ENCODE data around the gene ADGRV1.

The ADGRV1 gene

GRCh38 chr5:91150234-91150633, 591.6 kb downstream of the ADGRV1 start:
- peaks cover 20% of the 10 kb centered on the region for H3K9me3 ChIP-seq
- no peaks in the 10 kb centered on the region for H4K20me1 ChIP-seq
- H3K36me3 ChIP-seq, result peaks cover 4% of the 10 kb centered on the region; the same call in 1 of the 2 replicates
- no peak overlapping the region for H3K4me3 ChIP-seq
- H3K4me2 ChIP-seq, result no peak overlapping the region
- TF ChIP-seq Cebpa-rat (IDR thresholded peaks at IDR 0.05), result no peak
- no peaks in the 10 kb centered on the region for H3K27me3 ChIP-seq
- no peak overlapping the region for H3K27ac ChIP-seq
- H3K4me1 ChIP-seq, result no peaks in the 10 kb centered on the region
- H3K9ac ChIP-seq, result no peak overlapping the region

- Histone ChIP-seq H3K9me3 (peaks cover 20% of the 10 kb centered on the region), H3K4me2 (no peak overlapping the region), H3K27me3 (no peaks in the 10 kb centered on the region), H3K4me3 (no peak overlapping the region), H4K20me1 (no peaks in the 10 kb centered on the region), H3K27ac (no peak overlapping the region), H3K9ac (no peak overlapping the region), H3K36me3 (peaks cover 4% of the 10 kb centered on the region; the same call in 1 of the 2 replicates), H3K4me1 (no peaks in the 10 kb centered on the region)
- TF ChIP-seq Cebpa-rat (IDR thresholded peaks at IDR 0.05), result no peak
Observed at GRCh38 chr5:91150636-91151035, 592.0 kb downstream of the ADGRV1 start.

GRCh38 chr5:91151947-91152346, 593.4 kb downstream of the ADGRV1 start:
- H3K9me3 ChIP-seq, result peaks cover 20% of the 10 kb centered on the region
- peaks cover 4% of the 10 kb centered on the region; the same call in 1 of the 2 replicates for H3K36me3 ChIP-seq
- no peaks in the 10 kb centered on the region for H3K27me3 ChIP-seq
- no peak for TF ChIP-seq Cebpa-rat (IDR thresholded peaks at IDR 0.05)
- H3K4me1 ChIP-seq, result no peaks in the 10 kb centered on the region
- no peaks in the 10 kb centered on the region for H4K20me1 ChIP-seq
- no peak overlapping the region for H3K4me3 ChIP-seq
- no peak overlapping the region for H3K27ac ChIP-seq
- H3K4me2 ChIP-seq, result no peak overlapping the region
- H3K9ac ChIP-seq, result no peak overlapping the region

- Histone ChIP-seq H3K4me3 (no peak overlapping the region), H3K9ac (no peak overlapping the region), H4K20me1 (no peaks in the 10 kb centered on the region), H3K9me3 (peaks cover 2% of the 10 kb centered on the region), H3K4me1 (no peaks in the 10 kb centered on the region), H3K27me3 (no peaks in the 10 kb centered on the region), H3K36me3 (no peaks in the 10 kb centered on the region), H3K27ac (no peak overlapping the region), H3K4me2 (no peak overlapping the region)
- no peak for TF ChIP-seq Cebpa-rat (IDR thresholded peaks at IDR 0.05)
Observed at GRCh38 chr5:91154338-91154737, 595.7 kb downstream of the ADGRV1 start.

- H3K9ac ChIP-seq, result no peak overlapping the region
- H3K4me2 ChIP-seq, result no peak overlapping the region
- H3K9me3 ChIP-seq, result no peaks in the 10 kb centered on the region
- no peaks in the 10 kb centered on the region for H4K20me1 ChIP-seq
- H3K27ac ChIP-seq, result no peak overlapping the region
- H3K4me1 ChIP-seq, result no peaks in the 10 kb centered on the region
- H3K4me3 ChIP-seq, result no peak overlapping the region
- no peak for TF ChIP-seq Cebpa-rat (IDR thresholded peaks at IDR 0.05)
- H3K36me3 ChIP-seq, result no peaks in the 10 kb centered on the region
- no peaks in the 10 kb centered on the region for H3K27me3 ChIP-seq
Observed at GRCh38 chr5:91155274-91155673, 596.7 kb downstream of the ADGRV1 start.

- Histone ChIP-seq H3K4me2 (no peak overlapping the region), H3K4me3 (no peak overlapping the region), H3K36me3 (no peaks in the 10 kb centered on the region), H3K9me3 (no peaks in the 10 kb centered on the region), H3K27me3 (no peaks in the 10 kb centered on the region), H3K9ac (no peak overlapping the region), H3K4me1 (no peaks in the 10 kb centered on the region), H4K20me1 (no peaks in the 10 kb centered on the region), H3K27ac (no peak overlapping the region)
- no peak for TF ChIP-seq Cebpa-rat (IDR thresholded peaks at IDR 0.05)
Observed at GRCh38 chr5:91156242-91156641, 597.6 kb downstream of the ADGRV1 start.

GRCh38 chr5:91158011-91158410, 599.4 kb downstream of the ADGRV1 start:
- H3K9ac ChIP-seq, result no peak overlapping the region
- no peaks in the 10 kb centered on the region for H4K20me1 ChIP-seq
- TF ChIP-seq Cebpa-rat (IDR thresholded peaks at IDR 0.05), result no peak
- 0 out of 2 replicates have a peak, but pooled peaks cover 5% of the 10 kb centered on the region for H3K4me1 ChIP-seq
- no peak overlapping the region for H3K27ac ChIP-seq
- no peak overlapping the region for H3K4me2 ChIP-seq
- H3K36me3 ChIP-seq, result no peaks in the 10 kb centered on the region
- no peaks in the 10 kb centered on the region for H3K27me3 ChIP-seq
- no peak overlapping the region for H3K4me3 ChIP-seq
- no peaks in the 10 kb centered on the region for H3K9me3 ChIP-seq

GRCh38 chr5:91159647-91160046, 601.0 kb downstream of the ADGRV1 start:
- no peak overlapping the region for H3K4me3 ChIP-seq
- no peaks in the 10 kb centered on the region for H3K36me3 ChIP-seq
- H3K9ac ChIP-seq, result no peak overlapping the region
- no peak overlapping the region for H3K4me2 ChIP-seq
- H3K27me3 ChIP-seq, result no peaks in the 10 kb centered on the region
- 0 out of 2 replicates have a peak, but pooled peaks cover 7% of the 10 kb centered on the region for H3K4me1 ChIP-seq
- no peak for TF ChIP-seq Cebpa-rat (IDR thresholded peaks at IDR 0.05)
- H4K20me1 ChIP-seq, result no peaks in the 10 kb centered on the region
- no peaks in the 10 kb centered on the region for H3K9me3 ChIP-seq
- no peak overlapping the region for H3K27ac ChIP-seq

GRCh38 chr5:91160714-91161285, 602.2 kb downstream of the ADGRV1 start:
- no peaks in the 10 kb centered on the region for H3K36me3 ChIP-seq
- H3K27me3 ChIP-seq, result no peaks in the 10 kb centered on the region
- H3K4me1 ChIP-seq, result 0 out of 2 replicates have a peak, but pooled peaks cover 7% of the 10 kb centered on the region
- no peak overlapping the region for H3K9ac ChIP-seq
- H3K4me3 ChIP-seq, result no peak overlapping the region
- no peaks in the 10 kb centered on the region for H4K20me1 ChIP-seq
- no peaks in the 10 kb centered on the region for H3K9me3 ChIP-seq
- H3K4me2 ChIP-seq, result no peak overlapping the region
- no peak overlapping the region for H3K27ac ChIP-seq
- no peak for TF ChIP-seq Cebpa-rat (IDR thresholded peaks at IDR 0.05)

- Histone ChIP-seq H3K27ac (no peak overlapping the region), H3K36me3 (no peaks in the 10 kb centered on the region), H3K4me3 (no peak overlapping the region), H3K9me3 (no peaks in the 10 kb centered on the region), H4K20me1 (no peaks in the 10 kb centered on the region), H3K9ac (no peak overlapping the region), H3K4me1 (0 out of 2 replicates have a peak, but pooled peaks cover 7% of the 10 kb centered on the region), H3K4me2 (0 out of 2 replicates have a peak overlapping the region, but pooled peaks have one; percentile 4), H3K27me3 (no peaks in the 10 kb centered on the region)
- TF ChIP-seq Cebpa-rat (IDR thresholded peaks at IDR 0.05), result no peak
Observed at GRCh38 chr5:91162534-91163381, 604.2 kb downstream of the ADGRV1 start.
